GM18951 (cell line): Measurements from ENCODE around the gene POLR2J2.
"Not testable (repeated sequence)": the region's sequence is repeated elsewhere in the genome, so short reads cannot be mapped to it uniquely, and the experiment has no call there.

Experiments used
- in situ Hi-C: fragments of 300-500 bp; cut with MboI; formaldehyde crosslinking; loops from one replicate; pipeline ENCODE4 v1.12.0; 2022; ENCODE audit warnings: low sequenced_read_pairs, mixed read lengths, inconsistent platforms; ENCODE audit not compliant: unreplicated experiment

POLR2J2 gene

GRCh38 chr7:102673447-102674067 is 2.1 kb upstream of the POLR2J2 start:
- in situ Hi-C loops: not testable (repeated sequence)

GRCh38 chr7:102671956-102672307 is 469 bp upstream of the POLR2J2 start:
- in situ Hi-C loops: not testable (repeated sequence)

GRCh38 chr7:102667523-102667922 is 3.9 kb downstream of the POLR2J2 start:
- in situ Hi-C loops: not testable (repeated sequence)

- in situ Hi-C loops: not testable (repeated sequence)
These were observed 4.6 kb downstream of the POLR2J2 start for GRCh38 chr7:102666850-102667249.

GRCh38 chr7:102664765-102665164 is 6.7 kb downstream of the POLR2J2 start:
- in situ Hi-C loops: not testable (repeated sequence)

- in situ Hi-C loops: not testable (repeated sequence)
These were observed 21.5 kb downstream of the POLR2J2 start, which contains the start of gene SPDYE2B for GRCh38 chr7:102649924-102650323. TSS of gene SPDYE2B (plus strand) at chr7:102650319. CDS start at chr7:102652349, 2,030 bp downstream.

GRCh38 chr7:102647813-102648212 is 23.6 kb downstream of the POLR2J2 start:
- in situ Hi-C loops: not testable (repeated sequence)

- in situ Hi-C loops: not testable (repeated sequence)
These were observed 28.1 kb downstream of the POLR2J2 start for GRCh38 chr7:102643404-102643803.

- in situ Hi-C loops: not testable (repeated sequence)
These were observed 28.8 kb downstream of the POLR2J2 start, which contains the start of gene UPK3BL1 for GRCh38 chr7:102642691-102643090. TSS of gene UPK3BL1 (minus strand) at chr7:102642791. CDS start at chr7:102642741, 50 bp downstream.

- in situ Hi-C loops: not testable (repeated sequence)
These were observed 32.6 kb downstream of the POLR2J2 start for GRCh38 chr7:102638848-102639247.

- in situ Hi-C loops: not testable (repeated sequence)
These were observed 34.5 kb downstream of the POLR2J2 start for GRCh38 chr7:102636956-102637355.

- in situ Hi-C loops: not testable (repeated sequence)
These were observed 36.1 kb downstream of the POLR2J2 start for GRCh38 chr7:102635354-102635753.

GRCh38 chr7:102634299-102634698 is 37.2 kb downstream of the POLR2J2 start:
- in situ Hi-C loops: not testable (repeated sequence)

GRCh38 chr7:102630622-102631021 is 40.8 kb downstream of the POLR2J2 start:
- in situ Hi-C loops: not testable (repeated sequence)

GRCh38 chr7:102627271-102627904 is 44.1 kb downstream of the POLR2J2 start:
- in situ Hi-C loops: not testable (repeated sequence)

- in situ Hi-C loops: loop anchor here (10.0 kb wide), 1 partner anchor 93 kb away; no protein-coding TSS in a partner anchor
These were observed 53.3 kb downstream of the POLR2J2 start for GRCh38 chr7:102618122-102618521.

GRCh38 chr7:102616507-102617125 is 54.8 kb downstream of the POLR2J2 start, which contains the start of gene RASA4:
TSS of gene RASA4 (minus strand) at chr7:102616756. CDS start at chr7:102616689, 67 bp downstream.
- in situ Hi-C loops: loop anchor here (10.0 kb wide), 1 partner anchor 92 kb away; no protein-coding TSS in a partner anchor
